GM21447 (cell line): ENCODE data around the gene MRPL39.
"Not testable (repeated sequence)": the region's sequence is repeated elsewhere in the genome, so short reads cannot be mapped to it uniquely, and the experiment has no call there.

Experiments used
- ATAC-seq: cut with Tn5 transposase; IDR thresholded peaks from one replicate; pipeline ENCODE4 v1.9.1; 2021; ENCODE audit not compliant: unreplicated experiment

MRPL39 gene

GRCh38 chr21:25607151-25608043, at the start of gene MRPL39:
Gene MRPL39, minus strand, starts transcription at chr21:25607481. Its CDS starts 6 bp downstream, at chr21:25607475.
- peak; percentile 92 for ATAC-seq

DNA sequence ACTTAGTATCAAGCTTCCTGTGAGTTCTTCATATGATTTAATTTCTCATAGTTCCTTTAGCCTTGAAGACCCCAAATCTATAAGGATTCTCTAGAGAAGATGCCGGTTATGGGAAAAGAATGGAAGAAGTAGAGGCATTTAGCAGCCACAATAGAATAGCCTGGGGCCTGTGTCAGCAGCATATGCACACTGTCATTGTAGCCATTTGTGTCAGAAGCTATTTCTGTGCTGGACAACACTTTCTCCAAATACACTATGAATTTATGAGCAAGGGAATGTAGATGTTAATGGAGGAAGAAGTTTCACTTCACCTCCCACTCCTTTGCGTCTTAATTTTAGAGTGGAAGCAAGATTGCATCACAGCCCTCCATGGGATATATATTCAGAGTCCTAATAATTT, 49.1 kb upstream of the MRPL39 start:
- no peak for ATAC-seq

GRCh38 chr21:25649146-25649545, 41.9 kb upstream of the MRPL39 start:
- ATAC-seq, result no peak

DNA sequence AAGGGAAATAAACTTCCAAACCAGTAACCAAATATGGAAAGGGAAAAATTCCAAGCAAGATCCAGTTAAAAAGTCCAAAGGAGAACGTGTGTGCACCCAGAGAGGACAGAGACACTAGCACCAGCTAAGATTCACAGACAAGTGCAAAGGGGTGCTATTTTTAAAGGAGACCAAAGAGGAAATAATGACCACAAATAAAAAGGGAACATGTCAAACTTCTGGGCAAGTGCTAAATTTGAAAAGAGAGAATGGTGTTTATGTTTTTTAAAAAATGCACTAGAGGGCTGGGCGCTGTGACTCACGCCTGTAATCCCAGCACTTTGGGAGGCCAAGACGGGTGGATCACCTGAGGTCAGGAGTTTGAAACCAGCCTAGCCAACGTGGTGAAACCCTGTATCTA, 40.4 kb upstream of the MRPL39 start:
- no peak for ATAC-seq

GRCh38 chr21:25646474-25646873, 39.2 kb upstream of the MRPL39 start:
- no peak for ATAC-seq

- ATAC-seq, result no peak
Observed at GRCh38 chr21:25643486-25643885, 36.2 kb upstream of the MRPL39 start.

DNA sequence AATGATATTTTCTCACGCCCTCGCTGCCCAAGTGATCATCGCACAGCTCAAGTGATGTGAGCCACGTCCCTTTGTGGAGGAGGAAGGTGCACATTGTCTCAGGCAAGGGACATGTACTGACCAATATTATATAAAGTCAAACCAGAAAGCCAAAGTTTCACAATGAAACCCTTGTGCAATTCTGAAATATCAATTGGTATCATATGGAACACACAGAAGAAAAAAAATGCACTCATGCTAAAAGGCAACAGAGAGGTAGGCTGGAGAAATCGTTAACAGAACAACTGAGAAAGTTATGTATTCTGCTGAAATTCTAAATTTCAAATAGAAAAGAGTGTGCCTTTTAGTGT, 33.6 kb upstream of the MRPL39 start:
- ATAC-seq, result no peak

DNA sequence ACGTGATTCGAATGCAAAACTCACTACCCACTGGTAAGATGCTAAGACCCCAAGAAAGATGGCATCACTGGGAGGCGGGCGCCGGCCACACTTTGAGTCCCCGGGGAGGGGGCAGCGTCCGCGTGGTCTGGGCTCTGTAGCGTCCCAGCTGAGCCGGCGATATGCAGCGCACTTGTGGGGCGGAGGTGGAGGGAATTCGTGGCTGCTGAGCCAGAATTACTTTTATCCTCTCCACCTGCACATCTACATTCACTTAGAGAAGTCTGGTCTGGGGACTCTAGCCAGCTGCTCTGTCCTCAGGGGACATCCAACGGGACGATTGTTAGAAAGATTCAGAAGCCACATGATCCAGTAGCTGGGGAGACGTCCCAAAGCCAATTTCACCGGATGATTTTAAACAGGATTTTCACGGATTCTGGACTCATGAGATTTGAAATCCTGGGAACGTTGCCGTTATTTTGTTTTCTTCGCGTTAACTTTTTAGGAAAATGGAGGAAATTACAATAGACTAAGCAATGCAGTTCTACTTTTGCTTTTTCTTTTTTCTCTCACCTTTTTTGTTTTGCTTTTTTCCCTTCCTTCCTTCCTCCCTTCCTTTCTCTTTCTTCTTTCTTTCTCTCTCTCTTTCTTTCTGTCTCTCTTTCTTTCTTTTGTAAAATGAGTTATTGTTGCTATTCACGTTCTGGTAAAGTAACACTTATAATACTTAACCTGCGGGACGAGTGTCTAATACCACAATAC, 33.1 kb upstream of the MRPL39 start:
- ATAC-seq, result peak; percentile 13

DNA sequence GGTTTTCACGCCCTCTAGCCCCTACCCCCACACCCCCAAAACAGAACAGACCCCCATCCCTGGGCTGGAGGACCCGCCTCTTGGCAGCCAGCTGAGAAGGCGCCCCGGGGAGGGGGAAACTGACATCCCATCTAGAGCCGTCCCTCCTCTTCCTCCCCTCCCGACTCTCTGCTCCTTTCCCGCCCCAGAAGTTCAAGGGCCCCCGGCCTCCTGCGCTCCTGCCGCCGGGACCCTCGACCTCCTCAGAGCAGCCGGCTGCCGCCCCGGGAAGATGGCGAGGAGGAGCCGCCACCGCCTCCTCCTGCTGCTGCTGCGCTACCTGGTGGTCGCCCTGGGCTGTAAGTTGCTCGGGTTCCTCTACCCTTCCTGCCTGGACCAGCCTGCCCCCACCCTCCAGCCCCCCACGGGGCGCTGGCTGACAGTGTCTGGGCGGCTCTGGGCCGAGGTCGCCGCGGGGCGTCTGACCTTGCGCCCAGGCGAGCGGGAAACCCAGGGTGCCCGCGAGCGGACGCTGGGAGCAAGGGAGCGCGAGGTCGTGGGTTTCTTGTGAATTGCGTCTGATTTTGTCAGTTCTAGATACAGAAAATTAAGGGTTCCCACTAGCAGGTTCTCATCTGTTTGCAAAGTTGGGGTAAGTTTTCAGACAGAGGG, 32.4 kb upstream of the MRPL39 start:
- ATAC-seq, result peak; percentile 65

DNA sequence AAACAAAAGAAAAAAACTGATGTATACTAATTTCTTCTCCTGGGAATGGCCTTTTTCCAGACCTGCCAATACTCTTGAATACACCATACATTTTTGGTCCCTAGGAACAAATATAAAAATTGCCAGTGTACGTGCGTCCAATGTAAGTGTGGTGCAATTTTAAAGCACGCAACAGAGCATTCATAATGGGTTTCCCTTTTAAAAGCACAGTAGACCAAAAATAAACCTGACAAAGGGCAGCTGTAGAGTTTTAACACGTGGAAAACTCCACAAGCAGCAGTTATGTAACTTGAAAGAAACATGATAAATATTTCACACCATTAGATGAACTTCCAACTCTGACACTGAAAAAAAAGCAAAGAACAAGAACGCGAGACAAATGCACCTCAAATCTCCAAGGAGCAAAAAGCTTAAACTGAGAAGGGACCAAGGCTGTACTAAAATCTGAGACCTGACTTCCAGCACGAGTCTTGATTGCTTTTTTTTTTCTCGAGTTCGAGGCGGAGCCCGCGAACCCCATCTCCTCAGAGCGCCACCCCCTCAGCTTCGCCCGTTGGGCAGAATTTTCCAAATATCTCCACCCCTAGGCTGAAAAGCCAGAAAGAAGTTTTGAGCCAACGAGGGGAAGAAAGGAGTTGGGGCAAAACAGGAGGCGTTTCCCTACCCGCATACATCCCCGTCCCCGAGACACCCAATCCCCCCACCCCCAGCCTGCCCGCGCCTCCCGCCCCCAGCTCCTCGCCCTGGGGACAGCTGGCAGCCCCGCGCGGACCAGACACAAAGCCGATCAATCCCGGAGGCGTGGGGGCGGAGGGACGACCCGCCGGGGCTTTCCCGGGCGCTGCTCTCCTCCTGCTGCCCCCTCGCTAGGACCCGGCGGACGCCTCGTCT, 31.6 kb upstream of the MRPL39 start, which contains the start of gene JAM2:
JAM2 (plus strand) TSS at position 599 of the 891 bp plus-strand sequence. CDS start 564 bp downstream, outside the sequence.
- peak; percentile 59 for ATAC-seq

GRCh38 chr21:25637851-25638659, 30.8 kb upstream of the MRPL39 start:
- ATAC-seq, result no peak

DNA sequence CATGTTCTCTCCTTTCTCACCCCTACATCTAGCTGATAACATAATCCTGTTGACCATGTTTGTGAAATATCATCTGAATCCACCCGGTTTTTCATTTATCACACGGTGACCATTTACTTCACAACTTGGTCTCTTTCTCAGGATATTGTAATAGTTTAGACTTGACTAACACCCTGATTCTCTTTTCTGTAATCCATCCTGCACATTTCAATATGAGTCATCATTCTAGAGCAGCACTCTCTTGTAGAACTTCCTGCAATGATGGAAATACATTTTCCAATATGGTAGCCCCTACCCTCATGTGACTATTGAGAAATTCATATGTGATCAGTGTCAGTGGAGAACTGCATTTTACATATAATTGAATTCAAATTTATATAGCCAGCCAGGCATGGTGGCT, 29.4 kb upstream of the MRPL39 start:
- no peak for ATAC-seq

DNA sequence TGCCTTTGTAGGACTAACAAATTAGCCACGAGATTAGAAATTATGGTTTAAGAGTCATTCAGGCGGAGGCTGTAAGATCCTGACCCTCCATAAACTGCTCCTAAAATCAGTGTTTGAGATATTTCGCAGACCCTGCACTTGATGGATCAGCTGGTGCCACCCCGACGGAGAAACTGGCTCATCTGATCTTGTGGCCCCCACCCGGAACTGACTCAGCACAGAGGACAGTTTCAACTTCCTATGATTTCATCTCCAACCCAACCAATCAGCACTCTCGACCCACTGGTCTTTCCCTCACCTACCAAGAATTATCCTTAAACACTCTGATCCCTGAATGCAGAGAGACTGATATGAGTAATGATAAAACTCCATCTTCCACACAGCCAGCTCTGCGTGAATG, 28.0 kb upstream of the MRPL39 start:
- ATAC-seq, result no peak

DNA sequence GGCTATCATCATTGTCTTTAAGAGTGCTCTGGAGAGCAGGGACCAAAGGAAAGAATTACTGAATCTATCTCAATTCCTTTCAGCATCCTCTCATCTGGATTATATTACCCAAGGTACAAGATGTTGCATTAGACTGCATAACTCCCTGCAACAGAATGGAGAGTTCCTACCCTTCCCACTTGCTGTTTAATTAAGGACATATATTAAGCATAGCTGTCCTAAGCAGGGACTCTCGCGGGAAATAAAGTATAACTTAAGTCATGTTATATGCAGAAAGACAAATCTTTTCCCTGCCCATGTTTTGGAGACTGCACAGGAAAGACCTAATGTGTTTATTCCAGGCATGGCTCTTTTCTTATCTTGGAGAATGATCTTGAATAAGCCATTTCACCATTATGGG, 25.0 kb upstream of the MRPL39 start:
- no peak for ATAC-seq

- ATAC-seq, result no peak
Observed at GRCh38 chr21:25626757-25627156, 19.5 kb upstream of the MRPL39 start.

- ATAC-seq, result not testable (repeated sequence)
Observed at GRCh38 chr21:25625776-25626555, 18.7 kb upstream of the MRPL39 start.

GRCh38 chr21:25625036-25625435, 17.8 kb upstream of the MRPL39 start:
- no peak for ATAC-seq

DNA sequence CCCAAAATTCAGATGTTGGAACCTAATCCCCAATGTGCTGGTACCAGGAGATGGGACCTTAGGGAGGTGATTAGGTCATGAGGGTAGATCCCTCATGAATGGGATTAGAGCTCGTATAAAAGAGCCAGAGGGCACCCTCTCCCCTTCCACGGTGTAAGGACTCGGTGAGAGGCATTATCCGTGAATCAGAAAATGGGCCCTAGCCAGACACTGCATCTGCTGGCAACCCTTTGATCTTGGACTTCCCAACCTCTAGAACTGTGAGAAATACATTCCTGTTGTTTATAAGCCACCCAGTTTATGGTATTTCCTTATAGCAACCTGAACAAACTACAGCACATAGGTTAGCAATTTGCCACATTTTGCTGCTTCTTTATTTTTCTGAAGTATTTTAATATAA, 17.2 kb upstream of the MRPL39 start:
- ATAC-seq, result no peak

DNA sequence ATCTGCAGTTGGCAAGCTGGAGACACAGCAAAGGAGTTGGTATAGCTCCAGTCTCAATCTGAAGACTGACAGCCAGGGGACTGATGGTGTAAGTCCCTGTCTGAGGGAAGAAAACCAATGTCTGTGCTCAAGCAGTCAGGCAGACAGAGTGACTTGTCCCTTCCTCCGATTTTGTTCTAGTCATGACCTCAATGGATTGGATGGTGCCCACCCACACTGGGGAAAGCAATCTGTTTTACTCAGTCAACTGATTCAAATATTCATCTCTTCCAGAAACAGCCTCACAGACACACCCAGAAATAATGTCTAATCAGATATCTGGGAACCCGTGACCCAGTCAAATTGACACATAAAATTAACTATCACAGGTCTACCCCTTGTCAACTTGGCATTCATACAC, 11.9 kb upstream of the MRPL39 start:
- no peak for ATAC-seq
